Glutamatergic neuron (in vitro differentiated cells): ENCODE results near the gene WDR59. TPM values are rescaled to one million over a fixed set of nuclear protein-coding genes. Genes with fewer than 3 reads are reported as not detected.

Experiments used
- DNase-seq: peaks from one replicate; pipeline ENCODE4 v3.0.0; 2022
- H3K27ac Mint-ChIP-seq: one replicate; pipeline ENCODE4 v1.8.0; 2020; ENCODE audit warnings: mild to moderate bottlenecking, mixed read lengths, inconsistent platforms; ENCODE audit not compliant: unreplicated experiment
- H3K27me3 Mint-ChIP-seq: one replicate; pipeline ENCODE4 v1.8.0; 2020; ENCODE audit warnings: mild to moderate bottlenecking, moderate library complexity, mixed read lengths, inconsistent platforms; ENCODE audit not compliant: unreplicated experiment
- H3K36me3 Mint-ChIP-seq: one replicate; pipeline ENCODE4 v1.8.0; 2020; ENCODE audit warnings: mild to moderate bottlenecking, mixed read lengths, inconsistent platforms; ENCODE audit not compliant: unreplicated experiment
- H3K4me1 Mint-ChIP-seq: one replicate; pipeline ENCODE4 v1.8.0; 2020; ENCODE audit warnings: mild to moderate bottlenecking, low read depth, mixed read lengths, inconsistent platforms; ENCODE audit not compliant: unreplicated experiment
- H3K4me3 Mint-ChIP-seq: one replicate; pipeline ENCODE4 v1.8.0; 2020; ENCODE audit warnings: mild to moderate bottlenecking, mixed read lengths, inconsistent platforms; ENCODE audit not compliant: unreplicated experiment
- H3K9me3 Mint-ChIP-seq: one replicate; pipeline ENCODE4 v1.8.0; 2020; ENCODE audit warnings: mild to moderate bottlenecking, moderate library complexity, mixed read lengths, inconsistent platforms; ENCODE audit not compliant: unreplicated experiment
- CTCF ChIP-seq: fragments of 200-600 bp; sonication (generic); IDR thresholded peaks from one replicate; pipeline ENCODE4 v1.5.0; 2021; ENCODE audit not compliant: partially characterized antibody, unreplicated experiment
- total RNA-seq: library from RNA; stranded (reverse); fragmentation: NEBNext Ultra II Directional; extraction: Animal tissue kit (Norgen Biotek cat#: 25700); gene quantifications from one replicate; pipeline ENCODE4 v1.2.1, GENCODE V29; 2021; ENCODE audit not compliant: unreplicated experiment

WDR59 gene
- total RNA-seq, 1 donor from 2014 or later, result 65.9 TPM

GRCh38 chr16:74984194-74984528, 762 bp downstream of the WDR59 start:
- DNase-seq, result no peak
- Mint-ChIP-seq H3K4me1 (peaks cover 1% of the 10 kb centered on the region), H3K9me3 (no peaks in the 10 kb centered on the region), H3K36me3 (no peaks in the 10 kb centered on the region), H3K27ac (no peak overlapping the region), H3K27me3 (no peaks in the 10 kb centered on the region), H3K4me3 (peak overlapping the region; percentile 87)
- TF ChIP-seq CTCF, result no peak

GRCh38 chr16:74982256-74982655, 2.7 kb downstream of the WDR59 start:
- no peak for TF ChIP-seq CTCF

GRCh38 chr16:74975591-74975990, 9.3 kb downstream of the WDR59 start:
- no peak for DNase-seq
- Mint-ChIP-seq H3K36me3 (no peaks in the 10 kb centered on the region), H3K4me1 (no peaks in the 10 kb centered on the region), H3K27me3 (no peaks in the 10 kb centered on the region), H3K9me3 (peaks cover 2% of the 10 kb centered on the region), H3K4me3 (no peak overlapping the region), H3K27ac (no peak overlapping the region)
- no peak for TF ChIP-seq CTCF

More at GRCh38 chr16:74982256-74982655, 2.7 kb downstream of the WDR59 start:
- no peak for DNase-seq
- Mint-ChIP-seq H3K9me3 (peaks cover 1% of the 10 kb centered on the region), H3K36me3 (no peaks in the 10 kb centered on the region), H3K27ac (no peak overlapping the region), H3K4me1 (peaks cover 1% of the 10 kb centered on the region), H3K4me3 (no peak overlapping the region), H3K27me3 (no peaks in the 10 kb centered on the region)

GRCh38 chr16:74973304-74973703, 11.6 kb downstream of the WDR59 start:
- Mint-ChIP-seq H3K27ac (no peak overlapping the region), H3K4me3 (no peak overlapping the region), H3K9me3 (peaks cover 2% of the 10 kb centered on the region), H3K36me3 (no peaks in the 10 kb centered on the region), H3K27me3 (no peaks in the 10 kb centered on the region), H3K4me1 (no peaks in the 10 kb centered on the region)
- no peak for DNase-seq
- TF ChIP-seq CTCF, result no peak

GRCh38 chr16:74954763-74955162, 30.2 kb downstream of the WDR59 start:
- Mint-ChIP-seq H3K4me1 (no peaks in the 10 kb centered on the region), H3K4me3 (no peak overlapping the region), H3K27ac (no peak overlapping the region), H3K27me3 (no peaks in the 10 kb centered on the region), H3K36me3 (peaks cover 6% of the 10 kb centered on the region), H3K9me3 (peaks cover 2% of the 10 kb centered on the region)
- DNase-seq, result no peak
- no peak for TF ChIP-seq CTCF
